ENCODE measurements around the gene FREY1. TPM values are rescaled to one million over a fixed set of nuclear protein-coding genes. Genes with fewer than 3 reads are reported as not detected.

FREY1 gene
- total and polyA plus RNA-seq, 2 of the 4 experiments (the other 2 are of a cell fraction), result 0.21 TPM; not detected in 1

DNA sequence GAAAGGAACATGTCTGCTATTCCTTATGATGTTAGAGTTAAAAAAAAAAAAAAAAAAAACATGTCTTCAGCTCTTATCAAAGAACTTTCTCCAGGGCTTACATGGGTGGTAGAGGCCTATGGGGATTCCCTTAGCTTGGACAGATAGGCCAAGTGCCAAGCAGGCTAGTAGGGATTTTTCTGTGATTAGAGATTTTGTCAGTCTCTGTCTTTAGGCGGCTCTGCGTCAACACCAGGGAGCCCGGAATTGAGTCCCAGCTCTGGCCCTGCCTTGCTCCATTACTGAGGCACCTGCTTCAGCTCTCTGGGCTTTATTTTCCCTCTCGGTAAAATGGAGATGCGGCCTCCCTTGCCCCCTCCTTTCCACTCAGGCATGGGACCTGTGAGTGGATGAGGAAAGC is 46.7 kb downstream of the FREY1 start:
- POLR2A ChIA-PET (ENCODE audit: unreplicated experiment), result interaction anchor here (0.6 kb wide), 1 partner anchor 809 kb away, joined by 5 read pairs; no protein-coding TSS in a partner anchor
- Histone ChIP-seq H3K4me3 (ENCODE audit: insufficient read depth, low read depth, low read length) (no peak overlapping the region), H3K4ac (ENCODE audit: low read depth, low read length) (peak overlapping the region; percentile 87), H2AK5ac (ENCODE audit: low read depth, low read length) (peak overlapping the region; percentile 29), H3K9me1 (ENCODE audit: insufficient read depth, low read length) (peaks cover 24% of the 10 kb centered on the region), H3K79me1 (ENCODE audit: low read depth in 1 of 2, low read length in 2 of 2) (peaks cover 9 to 43% of the 10 kb centered on the region in 2 experiments), H3K9ac (ENCODE audit: low read depth, low read length) (peak overlapping the region; percentile 37; the same call in 1 of the 2 replicates), H4K91ac (ENCODE audit: insufficient read depth, low read depth, low read length) (peak overlapping the region; percentile 83), H2BK15ac (ENCODE audit: low read depth, low read length) (peak overlapping the region; percentile 48; the same call in 1 of the 3 replicates), H2BK5ac (ENCODE audit: low read depth, low read length, poor library complexity, severe bottlenecking) (peak overlapping the region; percentile 86), H3K4me1 (ENCODE audit: control insufficient read depth, insufficient read depth, low read length) (peaks cover 33% of the 10 kb centered on the region), H3K27me3 (ENCODE audit: control insufficient read depth, insufficient read depth, low read length) (no peaks in the 10 kb centered on the region), H3K14ac (replicated peaks; ENCODE audit: low read depth, low read length) (peak overlapping the region; percentile 83), H3K56ac (ENCODE audit: extremely low read depth, insufficient read depth, low read length) (peak overlapping the region; percentile 71), H2AK9ac (replicated peaks; ENCODE audit: low read depth, low read length, poor library complexity) (peak overlapping the region; percentile 69), H3K4me2 (ENCODE audit: low read depth, low read length) (peak overlapping the region; percentile 35), H4K8ac (ENCODE audit: low read depth in 2 of 2, low read length in 2 of 2) (peak overlapping the region in 1 of 2 experiments; percentile 70; a peak in 3 of 4 replicates), H4K5ac (ENCODE audit: low read depth, low read length) (peak overlapping the region; percentile 70), H4K20me1 (ENCODE audit: insufficient read depth, low read length) (peaks cover 7% of the 10 kb centered on the region), H3K18ac (ENCODE audit: low read depth, low read length) (peak overlapping the region; percentile 48), H2BK120ac (ENCODE audit: low read depth, low read length) (peak overlapping the region; percentile 86), H3K27ac (ENCODE audit: insufficient read depth, low read length) (peak overlapping the region; percentile 97), H3K9me3 (ENCODE audit: control insufficient read depth, insufficient read depth, low read length) (no peaks in the 10 kb centered on the region), H3K23ac (ENCODE audit: low read depth, low read length) (peak overlapping the region; percentile 82; the same call in 1 of the 2 replicates), H2BK20ac (ENCODE audit: low read depth, low read length) (peak overlapping the region; percentile 81; the same call in 1 of the 2 replicates), H3K36me3 (ENCODE audit: control insufficient read depth, insufficient read depth, low read length) (peaks cover 33% of the 10 kb centered on the region), H2AFZ (replicated peaks; ENCODE audit: low read length, poor library complexity) (no peak overlapping the region)
- intact Hi-C loops (cut with micrococcal nuclease) (no loop called here), dilution Hi-C loops (cut with HindIII; ENCODE audit: low sequenced_read_pairs, unreplicated experiment) (no loop called here), in situ Hi-C loops (cut with MboI; ENCODE audit: low sequenced_read_pairs) (no loop called here)
- no peak for ATAC-seq (ENCODE audit: low read depth)
- CTCF ChIA-PET, result interaction anchor here (0.9 to 4.4 kb wide), 3 partner anchors 12 to 18 kb away, joined by 3 to 26 read pairs (median 6); partner anchors contain the start of gene CRY2
- DNase-seq, result no peak
- TF ChIP-seq CHD1 (IDR thresholded peaks at IDR 0.05; ENCODE audit: low read depth, low read length) (no peak), MAZ (IDR thresholded peaks at IDR 0.05; ENCODE audit: borderline replicate concordance, low read depth, low read length) (no peak), RFX5 (IDR thresholded peaks at IDR 0.05; ENCODE audit: low read depth, low read length) (no peak), MAFK (IDR thresholded peaks at IDR 0.05; ENCODE audit: low read depth, low read length) (no peak), NFE2L2 (IDR thresholded peaks at IDR 0.05; ENCODE audit: low read depth, low read length) (no peak), ELK1 (IDR thresholded peaks at IDR 0.05; ENCODE audit: borderline replicate concordance, low read depth, low read length) (no peak), POLR2A (IDR thresholded peaks at IDR 0.05; ENCODE audit: low read depth, low read length) (no peak), FOS (IDR thresholded peaks at IDR 0.05; ENCODE audit: low read depth, low read length) (no peak), RAD21 (IDR thresholded peaks at IDR 0.05; ENCODE audit: low read length) (no peak)
- TF ChIP-seq, protein P1, sequence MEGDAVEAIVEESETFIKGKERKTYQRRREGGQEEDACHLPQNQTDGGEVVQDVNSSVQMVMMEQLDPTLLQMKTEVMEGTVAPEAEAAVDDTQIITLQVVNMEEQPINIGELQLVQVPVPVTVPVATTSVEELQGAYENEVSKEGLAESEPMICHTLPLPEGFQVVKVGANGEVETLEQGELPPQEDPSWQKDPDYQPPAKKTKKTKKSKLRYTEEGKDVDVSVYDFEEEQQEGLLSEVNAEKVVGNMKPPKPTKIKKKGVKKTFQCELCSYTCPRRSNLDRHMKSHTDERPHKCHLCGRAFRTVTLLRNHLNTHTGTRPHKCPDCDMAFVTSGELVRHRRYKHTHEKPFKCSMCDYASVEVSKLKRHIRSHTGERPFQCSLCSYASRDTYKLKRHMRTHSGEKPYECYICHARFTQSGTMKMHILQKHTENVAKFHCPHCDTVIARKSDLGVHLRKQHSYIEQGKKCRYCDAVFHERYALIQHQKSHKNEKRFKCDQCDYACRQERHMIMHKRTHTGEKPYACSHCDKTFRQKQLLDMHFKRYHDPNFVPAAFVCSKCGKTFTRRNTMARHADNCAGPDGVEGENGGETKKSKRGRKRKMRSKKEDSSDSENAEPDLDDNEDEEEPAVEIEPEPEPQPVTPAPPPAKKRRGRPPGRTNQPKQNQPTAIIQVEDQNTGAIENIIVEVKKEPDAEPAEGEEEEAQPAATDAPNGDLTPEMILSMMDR (conservative IDR thresholded peaks at IDR 0.05; ENCODE audit: low read depth, low read length), result no peak
- TF ChIP-seq, protein P2, sequence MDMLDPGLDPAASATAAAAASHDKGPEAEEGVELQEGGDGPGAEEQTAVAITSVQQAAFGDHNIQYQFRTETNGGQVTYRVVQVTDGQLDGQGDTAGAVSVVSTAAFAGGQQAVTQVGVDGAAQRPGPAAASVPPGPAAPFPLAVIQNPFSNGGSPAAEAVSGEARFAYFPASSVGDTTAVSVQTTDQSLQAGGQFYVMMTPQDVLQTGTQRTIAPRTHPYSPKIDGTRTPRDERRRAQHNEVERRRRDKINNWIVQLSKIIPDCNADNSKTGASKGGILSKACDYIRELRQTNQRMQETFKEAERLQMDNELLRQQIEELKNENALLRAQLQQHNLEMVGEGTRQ (IDR thresholded peaks at IDR 0.05; ENCODE audit: low read depth, low read length), result no peak
- BruUV-seq (replicated peaks), result no TSS peak
- no CpG with 5 or more reads among the region's 5 CpGs for WGBS, 2 experiments (ENCODE audit: extremely low coverage in 2 of 2, insufficient read length in 1 of 2)
